ENCODE data around the gene PIK3CB. TPM values are rescaled to one million over a fixed set of nuclear protein-coding genes. Genes with fewer than 3 reads are reported as not detected.

PIK3CB gene
- total RNA-seq, 1 donor from 2014 or later = 16.7 TPM

- H3K4me1 Mint-ChIP-seq (ENCODE audit: unreplicated experiment) = peaks cover 4% of the 10 kb centered on the region
- no peaks in the 10 kb centered on the region for H3K9me3 Mint-ChIP-seq (ENCODE audit: unreplicated experiment)
- H3K36me3 Mint-ChIP-seq (ENCODE audit: unreplicated experiment) = no peaks in the 10 kb centered on the region
- no peak overlapping the region for H3K27ac Mint-ChIP-seq (ENCODE audit: unreplicated experiment)
- no peak for TF ChIP-seq CTCF (IDR thresholded peaks at IDR 0.05)
- DNase-seq (ENCODE audit: extremely low spot score, unreplicated experiment) = no peak
- H3K4me3 Mint-ChIP-seq (ENCODE audit: unreplicated experiment) = no peak overlapping the region
- H3K27me3 Mint-ChIP-seq (ENCODE audit: unreplicated experiment) = peaks cover 5% of the 10 kb centered on the region
Measured at GRCh38 chr3:138856799-138857198, 22.1 kb upstream of the PIK3CB start.

- Mint-ChIP-seq H3K4me3 (ENCODE audit: unreplicated experiment) (no peak overlapping the region), H3K9me3 (ENCODE audit: unreplicated experiment) (no peaks in the 10 kb centered on the region), H3K36me3 (ENCODE audit: unreplicated experiment) (no peaks in the 10 kb centered on the region), H3K4me1 (ENCODE audit: unreplicated experiment) (no peaks in the 10 kb centered on the region), H3K27me3 (ENCODE audit: unreplicated experiment) (peaks cover 5% of the 10 kb centered on the region), H3K27ac (ENCODE audit: unreplicated experiment) (no peak overlapping the region)
- DNase-seq (ENCODE audit: extremely low spot score, unreplicated experiment) = no peak
- TF ChIP-seq CTCF (IDR thresholded peaks at IDR 0.05) = no peak
Measured at GRCh38 chr3:138854940-138855339, 20.2 kb upstream of the PIK3CB start.

GRCh38 chr3:138854204-138854603 lies 19.5 kb upstream of the PIK3CB start:
- Mint-ChIP-seq H3K9me3 (ENCODE audit: unreplicated experiment) (no peaks in the 10 kb centered on the region), H3K4me1 (ENCODE audit: unreplicated experiment) (no peaks in the 10 kb centered on the region), H3K4me3 (ENCODE audit: unreplicated experiment) (no peak overlapping the region), H3K27me3 (ENCODE audit: unreplicated experiment) (peaks cover 5% of the 10 kb centered on the region), H3K27ac (ENCODE audit: unreplicated experiment) (no peak overlapping the region), H3K36me3 (ENCODE audit: unreplicated experiment) (no peaks in the 10 kb centered on the region)
- no peak for DNase-seq (ENCODE audit: extremely low spot score, unreplicated experiment)
- no peak for TF ChIP-seq CTCF (IDR thresholded peaks at IDR 0.05)

- H3K36me3 Mint-ChIP-seq (ENCODE audit: unreplicated experiment) = no peaks in the 10 kb centered on the region
- H3K4me3 Mint-ChIP-seq (ENCODE audit: unreplicated experiment) = no peak overlapping the region
- H3K27me3 Mint-ChIP-seq (ENCODE audit: unreplicated experiment) = no peaks in the 10 kb centered on the region
- DNase-seq (ENCODE audit: extremely low spot score, unreplicated experiment) = no peak
- no peak overlapping the region for H3K27ac Mint-ChIP-seq (ENCODE audit: unreplicated experiment)
- no peaks in the 10 kb centered on the region for H3K9me3 Mint-ChIP-seq (ENCODE audit: unreplicated experiment)
- TF ChIP-seq CTCF (IDR thresholded peaks at IDR 0.05) = no peak
- H3K4me1 Mint-ChIP-seq (ENCODE audit: unreplicated experiment) = peaks cover 2% of the 10 kb centered on the region
Measured at GRCh38 chr3:138850151-138850550, 15.4 kb upstream of the PIK3CB start.

- no peak for TF ChIP-seq CTCF (IDR thresholded peaks at IDR 0.05)
- Mint-ChIP-seq H3K4me3 (ENCODE audit: unreplicated experiment) (no peak overlapping the region), H3K27me3 (ENCODE audit: unreplicated experiment) (no peaks in the 10 kb centered on the region), H3K36me3 (ENCODE audit: unreplicated experiment) (no peaks in the 10 kb centered on the region), H3K4me1 (ENCODE audit: unreplicated experiment) (peaks cover 2% of the 10 kb centered on the region), H3K9me3 (ENCODE audit: unreplicated experiment) (no peaks in the 10 kb centered on the region), H3K27ac (ENCODE audit: unreplicated experiment) (no peak overlapping the region)
- DNase-seq (ENCODE audit: extremely low spot score, unreplicated experiment) = no peak
Measured at GRCh38 chr3:138849222-138849940, 14.7 kb upstream of the PIK3CB start.
